GM19035 (cell line): ENCODE data around the gene STX2.
"Not testable (repeated sequence)": the region's sequence is repeated elsewhere in the genome, so short reads cannot be mapped to it uniquely, and the experiment has no call there.

ENCODE experiments used
- ATAC-seq: cut with Tn5 transposase; IDR thresholded peaks from one replicate; pipeline ENCODE4 v1.9.1; 2021; ENCODE audit not compliant: unreplicated experiment

Gene STX2

DNA sequence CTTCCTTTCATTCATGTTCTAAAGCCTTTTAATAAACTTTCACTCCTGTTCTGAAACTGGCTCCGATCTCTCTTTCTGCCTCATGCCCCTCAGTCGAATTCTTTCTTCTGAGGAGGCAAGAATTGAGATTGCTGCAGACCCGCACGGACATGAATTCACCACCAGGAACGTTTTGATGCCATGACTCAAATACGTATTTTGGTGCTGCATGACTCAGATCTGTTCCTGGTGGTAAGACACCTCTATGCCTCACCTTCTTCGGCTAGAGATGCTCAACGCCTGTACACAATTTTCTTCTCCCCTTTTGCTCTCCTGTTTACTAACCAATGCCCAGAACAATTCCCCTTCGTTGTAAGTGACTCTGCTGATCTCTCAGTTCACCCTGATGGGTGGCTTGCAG lies 70.9 kb downstream of the STX2 start:
- ATAC-seq, result no peak

- no peak for ATAC-seq
Measured at GRCh38 chr12:130766470-130766869, 72.6 kb downstream of the STX2 start.

DNA sequence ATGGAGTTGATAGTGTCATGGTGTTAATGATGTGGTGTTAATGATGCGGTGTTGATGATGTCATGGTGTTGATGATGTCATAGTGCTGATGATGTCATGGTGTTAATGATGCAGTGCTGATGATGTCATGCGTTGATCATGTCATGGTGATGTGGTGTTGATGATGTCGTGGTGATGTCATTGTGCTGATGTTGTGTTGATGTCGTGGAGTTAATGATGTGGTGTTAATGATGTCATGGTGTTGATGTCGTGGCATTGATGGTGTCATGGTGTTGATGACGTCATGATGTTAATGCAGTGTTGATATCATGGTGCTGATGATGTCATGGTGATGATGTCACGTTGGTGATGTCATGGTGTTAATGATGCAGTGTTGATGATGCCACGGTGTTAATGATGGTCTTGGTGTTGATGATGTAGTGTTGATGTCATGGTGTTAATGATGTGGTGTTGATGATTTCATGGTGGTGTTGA lies 73.8 kb downstream of the STX2 start:
- ATAC-seq, result no peak

DNA sequence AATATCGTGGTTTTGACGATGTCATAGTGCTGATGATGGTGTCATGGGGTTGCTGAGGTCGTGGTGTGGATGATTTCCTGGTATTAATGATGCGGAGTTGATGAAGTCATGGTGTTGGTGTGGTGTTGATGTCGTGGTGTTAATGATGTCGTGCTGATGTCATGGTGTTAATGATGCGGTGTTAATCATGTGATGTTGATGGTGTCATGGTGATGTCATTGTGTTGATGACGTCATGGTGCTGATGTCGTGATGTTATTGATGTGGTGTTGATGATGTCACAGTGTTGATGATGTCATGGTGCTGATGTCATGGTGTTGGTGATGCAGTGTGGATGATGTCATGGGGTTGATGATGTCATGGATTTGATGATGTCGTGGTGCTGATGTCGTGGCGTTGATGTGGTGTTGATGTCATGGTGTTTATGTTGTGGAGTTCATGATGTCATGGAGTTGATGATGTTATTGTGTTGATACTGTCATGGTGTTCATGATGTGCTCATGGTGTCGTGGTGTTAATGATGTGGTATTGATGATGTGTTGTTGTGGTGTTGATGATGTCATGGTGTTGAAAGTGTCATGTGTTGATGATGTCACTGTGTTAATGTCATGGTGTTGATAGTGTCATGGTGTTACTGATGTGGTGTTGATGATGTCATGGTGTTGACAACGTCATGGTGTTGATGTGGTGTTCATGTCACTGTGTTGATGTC lies 74.4 kb downstream of the STX2 start:
- ATAC-seq, result no peak

DNA sequence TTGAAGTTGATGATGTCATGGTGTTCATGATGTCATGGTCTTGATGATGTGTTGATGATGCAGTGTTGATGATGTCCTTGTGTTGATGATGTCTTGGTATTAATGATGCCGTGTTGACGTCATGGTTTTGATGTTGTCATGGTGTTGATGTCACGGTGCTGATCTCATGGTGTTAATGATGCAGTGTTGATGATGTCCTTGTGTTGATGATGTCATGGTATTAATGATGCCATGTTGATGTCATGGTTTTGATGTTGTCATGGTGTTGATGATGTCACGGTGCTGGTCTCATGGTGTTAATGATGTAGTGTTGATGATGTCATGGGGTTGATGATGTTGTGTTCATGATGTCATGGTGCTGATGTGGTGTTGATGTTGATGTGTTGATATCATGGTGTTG lies 75.0 kb downstream of the STX2 start:
- ATAC-seq, result no peak

- no peak for ATAC-seq
Measured at GRCh38 chr12:130762319-130762675, 76.8 kb downstream of the STX2 start.

DNA sequence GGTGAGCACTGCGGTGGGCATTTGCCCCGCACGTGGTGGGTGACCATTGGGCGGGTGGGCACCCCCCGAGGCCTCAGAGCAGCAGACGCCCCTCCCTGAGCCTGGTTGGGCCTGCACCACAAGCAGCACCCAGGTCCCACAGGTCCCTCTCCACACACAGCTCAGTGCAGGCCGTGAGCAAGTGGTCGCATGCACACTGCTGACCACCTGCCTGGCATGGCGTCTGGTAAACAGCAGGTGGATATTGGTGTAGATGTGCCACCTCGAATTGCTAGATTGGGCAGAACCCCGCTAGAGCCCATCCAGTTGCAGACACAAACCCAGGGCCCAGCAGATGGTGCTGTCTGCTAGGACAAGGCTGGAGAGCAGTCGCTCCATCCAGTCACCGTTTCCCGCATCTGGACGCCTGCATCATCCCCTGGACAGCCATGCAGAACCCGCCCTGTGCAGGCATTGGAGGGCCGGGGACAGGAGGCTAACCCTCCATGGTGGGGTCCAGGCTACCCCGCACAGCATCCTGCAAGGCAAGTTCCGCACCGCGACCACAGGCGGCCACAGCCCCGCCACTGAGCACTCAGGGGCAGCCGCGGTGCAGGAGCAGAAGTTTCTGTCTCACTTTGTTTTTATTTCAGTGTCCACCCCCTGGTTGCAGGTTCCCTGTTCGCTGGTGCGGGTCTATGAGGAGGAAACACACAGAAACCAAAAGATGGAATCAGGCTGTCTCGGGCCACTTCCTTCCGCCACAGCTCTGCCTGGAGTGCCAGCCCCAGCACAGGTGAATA lies 77.3 kb downstream of the STX2 start:
- ATAC-seq, result peak; percentile 55

DNA sequence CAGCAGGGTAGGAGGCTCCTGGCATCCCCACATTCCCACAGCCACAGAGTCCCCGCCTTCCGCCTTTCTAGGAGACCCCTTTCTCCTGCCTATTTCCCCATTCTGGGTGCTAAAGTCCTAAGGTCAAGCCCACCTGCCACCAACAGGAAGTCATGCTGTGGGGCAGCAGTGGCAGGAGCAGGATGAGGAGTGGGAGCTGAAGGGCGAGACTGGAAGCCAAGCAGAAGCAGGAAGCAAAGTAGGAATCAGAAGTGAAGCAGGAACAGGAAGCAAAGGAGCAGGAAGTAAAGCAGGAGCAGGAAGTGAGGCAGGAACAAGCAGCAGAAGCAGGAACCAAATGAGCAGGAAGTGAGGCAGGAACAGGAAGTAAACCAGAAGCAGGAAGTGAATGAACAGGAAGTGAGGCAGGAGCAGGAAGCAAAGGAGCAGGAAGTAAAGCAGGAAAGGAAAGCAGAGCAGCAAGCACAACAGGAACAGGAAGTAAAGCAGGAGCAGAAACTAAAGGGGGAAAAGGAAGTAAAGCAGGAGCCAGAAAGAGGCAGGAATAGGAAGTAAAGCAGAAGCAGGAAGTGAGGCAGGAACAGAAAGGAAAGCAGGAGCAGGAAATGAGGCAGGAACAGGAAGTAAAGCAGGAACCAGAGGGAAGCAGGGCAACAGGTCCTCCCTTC lies 84.7 kb downstream of the STX2 start:
- no peak for ATAC-seq

GRCh38 chr12:130752692-130753230 lies 86.3 kb downstream of the STX2 start:
- ATAC-seq, result no peak

GRCh38 chr12:130752037-130752436 lies 87.0 kb downstream of the STX2 start:
- ATAC-seq, result not testable (repeated sequence)

GRCh38 chr12:130748786-130749185 lies 90.3 kb downstream of the STX2 start:
- no peak for ATAC-seq

- ATAC-seq, result peak; percentile 89
Measured at GRCh38 chr12:130747867-130748740, 90.9 kb downstream of the STX2 start.

- ATAC-seq, result no peak
Measured at GRCh38 chr12:130746546-130746945, 92.5 kb downstream of the STX2 start.

- ATAC-seq, result no peak
Measured at GRCh38 chr12:130745921-130746320, 93.1 kb downstream of the STX2 start.

- ATAC-seq, result no peak
Measured at GRCh38 chr12:130744274-130744673, 94.8 kb downstream of the STX2 start.

- no peak for ATAC-seq
Measured at GRCh38 chr12:130743606-130744005, 95.4 kb downstream of the STX2 start.

DNA sequence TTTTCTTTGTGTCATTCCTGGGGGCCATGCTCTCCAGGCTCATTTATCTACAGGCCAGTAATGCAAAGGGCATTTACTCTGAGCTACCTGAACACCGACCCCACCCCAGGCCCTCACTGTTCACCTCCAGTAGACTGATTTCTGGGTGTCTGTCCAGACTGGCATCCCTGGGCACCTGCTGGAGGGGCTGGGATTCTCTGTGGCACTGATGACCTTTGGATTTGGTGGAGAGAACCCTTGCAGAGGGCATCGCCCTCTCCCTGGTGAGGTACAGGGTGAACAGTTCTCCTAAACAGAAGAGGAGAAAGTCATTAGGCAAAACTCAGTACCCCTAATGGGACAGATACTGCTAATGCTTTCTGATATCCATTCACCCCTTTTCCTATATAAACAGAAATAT lies 95.9 kb downstream of the STX2 start:
- no peak for ATAC-seq

DNA sequence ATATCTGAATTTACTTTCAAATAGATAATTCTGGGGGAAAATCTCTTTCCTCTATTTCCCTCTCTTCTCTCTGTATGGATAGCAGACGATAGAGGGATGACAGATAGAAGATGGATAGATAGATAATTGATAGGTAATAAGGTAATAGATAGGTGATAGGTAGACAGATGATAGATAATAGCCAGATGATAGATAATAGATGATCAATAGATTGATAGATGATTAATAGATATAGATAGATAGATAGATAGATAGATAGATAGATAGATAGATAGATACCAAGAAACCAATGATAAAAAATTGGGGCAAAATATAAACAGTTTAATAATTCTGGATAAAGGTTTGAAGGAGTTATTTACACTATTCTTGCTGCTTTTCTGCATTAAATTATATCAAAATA lies 96.3 kb downstream of the STX2 start:
- no peak for ATAC-seq

DNA sequence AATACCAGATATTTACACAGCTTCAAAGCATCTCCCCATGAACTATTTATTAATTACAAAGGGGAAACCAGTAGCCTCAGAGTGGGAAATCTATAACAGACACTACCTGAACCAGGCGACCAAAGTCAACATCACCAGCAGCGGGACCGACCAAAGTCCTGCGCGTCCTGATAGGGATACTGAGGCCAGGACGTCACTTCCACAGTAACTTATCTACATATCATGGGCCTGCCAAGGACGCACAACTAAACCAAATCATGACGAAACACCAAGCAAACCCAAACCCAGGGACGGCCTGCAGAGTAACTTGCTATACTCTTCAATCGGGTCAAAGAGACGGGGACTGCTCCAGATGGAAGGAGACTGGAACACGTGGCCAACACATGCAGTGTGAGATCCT lies 96.9 kb downstream of the STX2 start:
- no peak for ATAC-seq
